Measurements from ENCODE around the gene SLC12A8. TPM values are rescaled to one million over a fixed set of nuclear protein-coding genes. Genes with fewer than 3 reads are reported as not detected.

SLC12A8 gene
- total and polyA plus RNA-seq, 10 of the 15 experiments (the other 5 are each of a cell fraction or from before 2014, with no cell fraction given): 2.5 to 71.6 (median 50.1) TPM

DNA sequence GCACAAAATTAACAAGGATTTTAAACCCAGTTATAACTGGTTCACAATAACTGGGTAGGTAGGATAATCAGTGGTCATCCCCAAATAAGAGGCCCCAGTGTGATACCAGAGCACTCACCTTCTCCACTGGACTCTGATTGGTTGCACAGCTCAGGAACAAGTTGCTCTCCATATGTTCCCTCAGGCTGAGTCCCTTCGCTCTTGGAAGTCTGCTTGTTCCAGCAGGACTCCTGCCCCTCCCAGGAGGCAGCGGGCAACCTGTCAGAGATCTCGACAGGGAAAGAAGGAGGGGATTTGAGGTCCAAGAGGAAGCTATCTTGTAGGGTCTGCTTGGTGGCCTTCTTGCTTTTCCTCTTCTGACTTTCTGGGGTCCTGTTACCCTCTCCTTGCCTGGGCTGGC is 105.2 kb downstream of the SLC12A8 start:
- FAIRE-seq (no peak), ATAC-seq (peak; percentile 10), DNase-seq (ENCODE audit: low read depth, low spot score) (no peak)
- Histone ChIP-seq H3K27me3 (replicated peaks in 1 of 2; ENCODE audit: control insufficient read depth in 2 of 2, insufficient read depth in 2 of 2, low read length in 1 of 2) (no peaks in the 10 kb centered on the region), H3K4me3 (peak overlapping the region; percentile 82), H3K79me2 (ENCODE audit: control insufficient read depth, insufficient read depth, low read length) (peaks cover 78% of the 10 kb centered on the region), H2AFZ (ENCODE audit: control insufficient read depth, low read depth, low read length) (peak overlapping the region; percentile 1; the same call in 1 of the 2 replicates), H3K36me3 (ENCODE audit: control insufficient read depth in 2 of 2, insufficient read depth in 2 of 2, low read length in 1 of 2) (peaks cover 0 to 4% of the 10 kb centered on the region in 2 experiments; a peak in 1 of 4 replicates), H4K20me1 (ENCODE audit: control insufficient read depth, insufficient read depth) (no peaks in the 10 kb centered on the region), H3K4me1 (ENCODE audit: control insufficient read depth, insufficient read depth, low read length) (peaks cover 37% of the 10 kb centered on the region), H3K4me2 (ENCODE audit: control insufficient read depth, insufficient read depth) (peak overlapping the region; percentile 86), H3K27ac (ENCODE audit: control insufficient read depth, insufficient read depth) (peak overlapping the region; percentile 93), H3K9ac (ENCODE audit: control insufficient read depth, insufficient read depth, low read length) (peak overlapping the region; percentile 81), H3K9me3 (replicated peaks; ENCODE audit: control insufficient read depth, insufficient read depth, low read length) (no peaks in the 10 kb centered on the region)
- RAD21 ChIA-PET (ENCODE audit: unreplicated experiment): interaction anchor here (1.1 to 5.3 kb wide), 11 partner anchors 9 to 180 kb away, joined by 3 to 76 read pairs (median 8); partner anchors contain the start of gene MUC13
- CTCF ChIA-PET: interaction anchor here (0.6 to 4.5 kb wide), 17 partner anchors 9 to 461 kb away, joined by 3 to 42 read pairs (median 3); partner anchors contain the start of gene MUC13
- BruUV-seq (replicated peaks): no TSS peak
- in situ Hi-C loops (cut with MboI): no loop called here
- intact Hi-C loops (cut with micrococcal nuclease; ENCODE audit: unreplicated experiment): no loop called here
- POLR2A ChIA-PET: interaction anchor here (0.9 to 4.2 kb wide), 5 partner anchors 9 to 172 kb away, joined by 3 to 45 read pairs (median 5); no protein-coding TSS in a partner anchor
- SMC1A ChIA-PET (ENCODE audit: uncharacterized antibody, unreplicated experiment): interaction anchor here (0.6 to 7.9 kb wide), 17 partner anchors 10 to 203 kb away, joined by 3 to 127 read pairs (median 6); partner anchors contain the start of gene MUC13
- 9% methylated on average over 3 of the region's 3 CpGs for WGBS (ENCODE audit: insufficient coverage, insufficient replicate concordance, low lambda C conversion rate, missing lambda C conversion rate)
- no peak for TF ChIP-seq RAD21 (IDR thresholded peaks at IDR 0.05; ENCODE audit: insufficient read depth, low read depth, low read length)
- peak; percentile 83 for TF ChIP-seq NFYB (IDR thresholded peaks at IDR 0.05; ENCODE audit: insufficient read depth, low read depth, low read length)

DNA sequence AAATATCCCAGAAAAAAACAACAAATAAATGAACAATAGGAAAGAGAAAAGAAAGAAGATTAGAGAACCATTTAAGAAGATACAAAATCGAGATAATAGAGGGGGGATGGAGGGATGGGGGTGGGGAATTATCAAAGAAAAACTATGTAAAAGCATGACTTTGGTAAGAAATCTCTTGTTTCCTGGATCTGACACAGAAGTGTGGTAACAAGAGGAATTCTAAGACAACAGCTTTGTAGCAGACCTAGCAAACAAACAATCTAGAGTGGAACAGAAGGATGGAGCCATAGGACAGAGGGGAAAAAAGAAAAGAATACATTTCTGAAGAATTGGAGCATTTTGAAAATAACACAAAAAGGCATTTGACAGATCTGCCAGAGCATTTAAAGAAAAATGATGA is 107.4 kb downstream of the SLC12A8 start:
- peak overlapping the region; percentile 93 for H3K27ac ChIP-seq (ENCODE audit: control insufficient read depth, insufficient read depth)
- ChIA-PET RAD21 (ENCODE audit: unreplicated experiment) (interaction anchor here (1.7 kb wide), 1 partner anchor 13 kb away, joined by 5 read pairs; no protein-coding TSS in a partner anchor), POLR2A (no interaction called here), SMC1A (ENCODE audit: uncharacterized antibody, unreplicated experiment) (interaction anchor here (0.7 to 7.9 kb wide), 8 partner anchors 11 to 171 kb away, joined by 3 to 127 read pairs (median 5); partner anchors contain the start of gene MUC13), CTCF (no interaction called here)
- in situ Hi-C loops (cut with MboI) (no loop called here), intact Hi-C loops (cut with micrococcal nuclease; ENCODE audit: unreplicated experiment) (no loop called here)
- H3K79me2 ChIP-seq (ENCODE audit: control insufficient read depth, insufficient read depth, low read length): peaks cover 89% of the 10 kb centered on the region
- peak overlapping the region; percentile 86 for H3K4me2 ChIP-seq (ENCODE audit: control insufficient read depth, insufficient read depth)
- ATAC-seq: no peak
- peaks cover 23% of the 10 kb centered on the region for H3K4me1 ChIP-seq (ENCODE audit: control insufficient read depth, insufficient read depth, low read length)
- peak; percentile 43; the same call in 1 of the 2 replicates for TF ChIP-seq ZNF24 (IDR thresholded peaks at IDR 0.05)
- TF ChIP-seq, protein P1, sequence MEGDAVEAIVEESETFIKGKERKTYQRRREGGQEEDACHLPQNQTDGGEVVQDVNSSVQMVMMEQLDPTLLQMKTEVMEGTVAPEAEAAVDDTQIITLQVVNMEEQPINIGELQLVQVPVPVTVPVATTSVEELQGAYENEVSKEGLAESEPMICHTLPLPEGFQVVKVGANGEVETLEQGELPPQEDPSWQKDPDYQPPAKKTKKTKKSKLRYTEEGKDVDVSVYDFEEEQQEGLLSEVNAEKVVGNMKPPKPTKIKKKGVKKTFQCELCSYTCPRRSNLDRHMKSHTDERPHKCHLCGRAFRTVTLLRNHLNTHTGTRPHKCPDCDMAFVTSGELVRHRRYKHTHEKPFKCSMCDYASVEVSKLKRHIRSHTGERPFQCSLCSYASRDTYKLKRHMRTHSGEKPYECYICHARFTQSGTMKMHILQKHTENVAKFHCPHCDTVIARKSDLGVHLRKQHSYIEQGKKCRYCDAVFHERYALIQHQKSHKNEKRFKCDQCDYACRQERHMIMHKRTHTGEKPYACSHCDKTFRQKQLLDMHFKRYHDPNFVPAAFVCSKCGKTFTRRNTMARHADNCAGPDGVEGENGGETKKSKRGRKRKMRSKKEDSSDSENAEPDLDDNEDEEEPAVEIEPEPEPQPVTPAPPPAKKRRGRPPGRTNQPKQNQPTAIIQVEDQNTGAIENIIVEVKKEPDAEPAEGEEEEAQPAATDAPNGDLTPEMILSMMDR (IDR thresholded peaks at IDR 0.05 in 2 of 3, conservative IDR thresholded peaks at IDR 0.05 in 1 of 3; ENCODE audit: control insufficient read depth in 2 of 3, extremely low read depth in 1 of 3, insufficient read depth in 1 of 3, low read depth in 3 of 3, low read length in 3 of 3): no peak
- peak overlapping the region; percentile 74 for H3K4me3 ChIP-seq
- H3K9me3 ChIP-seq (replicated peaks; ENCODE audit: control insufficient read depth, insufficient read depth, low read length): peaks cover 2% of the 10 kb centered on the region; the same call in 2 of the 3 replicates
- no peak for FAIRE-seq
- no TSS peak for BruUV-seq (replicated peaks)
- H3K27me3 ChIP-seq (replicated peaks in 1 of 2; ENCODE audit: control insufficient read depth in 2 of 2, insufficient read depth in 2 of 2, low read length in 1 of 2): no peaks in the 10 kb centered on the region
- peaks cover 0 to 4% of the 10 kb centered on the region in 2 experiments; a peak in 1 of 4 replicates for H3K36me3 ChIP-seq (ENCODE audit: control insufficient read depth in 2 of 2, insufficient read depth in 2 of 2, low read length in 1 of 2)
- H3K9ac ChIP-seq (ENCODE audit: control insufficient read depth, insufficient read depth, low read length): no peak overlapping the region
- WGBS (ENCODE audit: insufficient coverage, insufficient replicate concordance, low lambda C conversion rate, missing lambda C conversion rate): 31% methylated on average over 1 of the region's 1 CpG
- no peaks in the 10 kb centered on the region for H4K20me1 ChIP-seq (ENCODE audit: control insufficient read depth, insufficient read depth)
- no peak for DNase-seq (ENCODE audit: low read depth, low spot score)
- H2AFZ ChIP-seq (ENCODE audit: control insufficient read depth, low read depth, low read length): no peak overlapping the region
